HL-60/S4 (cell line): ENCODE results near the gene FBXO33.

Experiments used
- in situ Hi-C: fragments of 300-500 bp; cut with MboI; formaldehyde crosslinking; loops from 2 replicates; pipeline ENCODE4 v1.14.3; 2022; ENCODE audit warnings: low sequenced_read_pairs

Gene FBXO33

GRCh38 chr14:39431416-39432178 is 636 bp downstream of the FBXO33 start:
- in situ Hi-C loops, result no loop called here

GRCh38 chr14:39430762-39431415 is 1.3 kb downstream of the FBXO33 start:
- in situ Hi-C loops, result no loop called here

GRCh38 chr14:39428118-39428517 is 4.1 kb downstream of the FBXO33 start:
- in situ Hi-C loops, result no loop called here

GRCh38 chr14:39426605-39427004 is 5.6 kb downstream of the FBXO33 start:
- in situ Hi-C loops, result no loop called here

- in situ Hi-C loops, result no loop called here
Measured at GRCh38 chr14:39425947-39426346, 6.3 kb downstream of the FBXO33 start.

- in situ Hi-C loops, result no loop called here
Measured at GRCh38 chr14:39423793-39424192, 8.4 kb downstream of the FBXO33 start.

- in situ Hi-C loops, result no loop called here
Measured at GRCh38 chr14:39422243-39422642, 10.0 kb downstream of the FBXO33 start.

GRCh38 chr14:39419272-39419671 is 13.0 kb downstream of the FBXO33 start:
- in situ Hi-C loops, result no loop called here

- in situ Hi-C loops, result no loop called here
Measured at GRCh38 chr14:39417014-39417413, 15.2 kb downstream of the FBXO33 start.

GRCh38 chr14:39416072-39416471 is 16.2 kb downstream of the FBXO33 start:
- in situ Hi-C loops, result no loop called here

- in situ Hi-C loops, result no loop called here
Measured at GRCh38 chr14:39406560-39406959, 25.7 kb downstream of the FBXO33 start.

- in situ Hi-C loops, result no loop called here
Measured at GRCh38 chr14:39398382-39398781, 33.9 kb downstream of the FBXO33 start.

- in situ Hi-C loops, result no loop called here
Measured at GRCh38 chr14:39396448-39396847, 35.8 kb downstream of the FBXO33 start.

- in situ Hi-C loops, result no loop called here
Measured at GRCh38 chr14:39395555-39396254, 36.5 kb downstream of the FBXO33 start.

- in situ Hi-C loops, result no loop called here
Measured at GRCh38 chr14:39393289-39393688, 38.9 kb downstream of the FBXO33 start.

GRCh38 chr14:39384177-39384576 is 48.1 kb downstream of the FBXO33 start:
- in situ Hi-C loops, result no loop called here

- in situ Hi-C loops, result no loop called here
Measured at GRCh38 chr14:39383741-39384140, 48.5 kb downstream of the FBXO33 start.

GRCh38 chr14:39383026-39383660 is 49.1 kb downstream of the FBXO33 start:
- in situ Hi-C loops, result no loop called here

GRCh38 chr14:39382463-39382862 is 49.8 kb downstream of the FBXO33 start:
- in situ Hi-C loops, result no loop called here

- in situ Hi-C loops, result no loop called here
Measured at GRCh38 chr14:39381366-39381765, 50.9 kb downstream of the FBXO33 start.

- in situ Hi-C loops, result no loop called here
Measured at GRCh38 chr14:39376667-39377403, 55.4 kb downstream of the FBXO33 start.
